Measurements from ENCODE around the gene TCF7L2.

DNA sequence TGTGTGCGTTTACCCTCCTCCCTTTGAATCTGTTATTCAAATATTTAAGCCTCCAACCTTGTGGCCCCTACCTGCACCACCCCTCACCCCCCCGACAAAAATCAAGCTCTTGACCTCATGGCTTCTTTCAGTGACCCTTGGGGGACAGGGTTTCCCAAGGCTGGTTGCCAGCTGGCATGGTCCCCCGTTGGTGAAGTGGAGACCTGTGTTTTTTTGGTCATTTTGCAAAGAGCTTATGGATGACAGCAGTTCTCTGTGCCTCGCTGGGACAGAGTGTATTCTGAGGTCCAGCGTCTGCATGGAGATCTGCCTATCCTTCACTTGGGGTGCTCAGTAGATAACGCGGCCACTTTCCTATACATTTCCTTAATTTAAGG, 111.0 kb downstream of the TCF7L2 start:
- TF ChIP-seq ZNF274 (IDR thresholded peaks at IDR 0.05; ENCODE audit: low read depth, low read length) (no peak), YY1 (IDR thresholded peaks at IDR 0.05; ENCODE audit: insufficient read depth, insufficient read length) (no peak)

All from NT2/D1 (cell line).